Lung microvascular endothelial cell (primary cell): ENCODE data around the gene FBXW7. TPM values are rescaled to one million over a fixed set of nuclear protein-coding genes. Genes with fewer than 3 reads are reported as not detected.

Source experiments
- DNase-seq, 2 donors: peaks; one replicate each; pipeline versions ENCODE4 v3.0.0 to v3.0.0-alpha.2; 2010; ENCODE audit warnings: low read depth in 2 of 2
- total RNA-seq: library from RNA; depleted of rRNA; stranded (reverse); fragments of >200 nt; gene quantifications from 2 replicates; pipeline ENCODE4 v1.2.1, GENCODE V29; 2014

Gene FBXW7
- total RNA-seq, 1 donor from 2014 or later: 51.2 TPM

GRCh38 chr4:152471251-152471792, 64.6 kb downstream of the FBXW7 start:
- no peak for DNase-seq

- no peak for DNase-seq
Observed at GRCh38 chr4:152468408-152468807, 67.5 kb downstream of the FBXW7 start.

- DNase-seq: no peak
Observed at GRCh38 chr4:152467101-152467500, 68.8 kb downstream of the FBXW7 start.

DNA sequence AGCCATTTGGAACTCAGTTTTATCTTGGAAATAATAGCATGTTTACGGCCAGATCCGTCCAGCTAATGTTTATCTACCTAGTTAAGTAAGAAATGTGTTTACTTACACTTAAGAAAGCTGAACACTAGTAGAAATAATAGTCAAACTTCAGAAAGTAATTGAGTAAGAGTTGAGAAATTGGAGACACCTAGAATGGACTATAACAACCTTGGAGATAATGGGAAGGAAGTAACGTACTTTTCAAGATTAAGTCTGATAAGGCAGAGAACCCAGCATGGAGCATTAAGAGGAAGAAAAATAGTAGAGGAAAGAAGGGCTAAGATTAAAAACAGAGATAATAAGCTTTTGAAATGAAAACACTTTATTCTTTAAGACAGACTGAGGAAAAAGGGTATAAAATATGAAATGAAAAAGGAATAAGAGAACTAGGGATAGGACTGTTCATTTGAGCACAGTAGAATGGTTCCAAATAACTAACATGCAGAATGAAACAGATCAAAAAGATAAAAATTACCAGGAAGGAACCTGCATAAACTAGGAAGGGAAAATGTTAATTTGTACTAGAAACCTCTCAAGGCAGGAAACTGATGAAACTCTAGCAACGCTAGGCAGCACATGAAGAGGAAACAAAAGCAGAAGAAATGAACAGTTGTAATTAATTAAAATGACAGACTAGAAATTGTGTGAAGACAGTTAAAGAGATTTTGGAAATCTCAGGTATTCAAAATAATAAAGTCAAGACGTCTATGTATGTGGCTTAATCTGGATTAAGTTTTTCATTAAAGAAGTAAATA, 71.7 kb downstream of the FBXW7 start:
- peak; percentile 13 to 37 for DNase-seq

GRCh38 chr4:152463562-152463961, 72.3 kb downstream of the FBXW7 start:
- no peak for DNase-seq

GRCh38 chr4:152462695-152463094, 73.2 kb downstream of the FBXW7 start:
- peak in 1 of 2 donors; percentile 24 for DNase-seq

- DNase-seq: no peak
Observed at GRCh38 chr4:152462047-152462446, 73.8 kb downstream of the FBXW7 start.

- peak in 1 of 2 donors; percentile 56 for DNase-seq
Observed at GRCh38 chr4:152460488-152460887, 75.4 kb downstream of the FBXW7 start.

DNA sequence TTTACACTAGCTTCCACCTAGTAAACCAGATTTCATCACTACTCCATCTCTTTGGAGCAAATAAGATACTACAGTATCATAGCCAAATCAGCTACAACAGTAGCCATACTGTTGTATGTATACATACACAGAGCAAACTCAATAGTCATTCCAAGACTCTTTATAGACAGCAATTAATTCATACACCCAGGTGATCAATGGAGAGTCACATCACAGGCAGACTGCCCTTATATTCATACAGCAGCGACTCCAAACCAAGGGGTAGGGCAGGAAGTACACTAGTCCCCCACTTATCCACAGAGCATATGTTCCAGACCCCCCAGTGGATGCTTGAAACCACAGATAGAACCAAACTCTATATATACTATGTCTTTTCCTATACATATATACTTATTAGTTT, 76.6 kb downstream of the FBXW7 start:
- no peak for DNase-seq

- DNase-seq: peak; percentile 3 to 8
Observed at GRCh38 chr4:152458801-152459302, 77.0 kb downstream of the FBXW7 start.

GRCh38 chr4:152456609-152457008, 79.3 kb downstream of the FBXW7 start:
- no peak for DNase-seq

- no peak for DNase-seq
Observed at GRCh38 chr4:152455311-152455710, 80.6 kb downstream of the FBXW7 start.

DNA sequence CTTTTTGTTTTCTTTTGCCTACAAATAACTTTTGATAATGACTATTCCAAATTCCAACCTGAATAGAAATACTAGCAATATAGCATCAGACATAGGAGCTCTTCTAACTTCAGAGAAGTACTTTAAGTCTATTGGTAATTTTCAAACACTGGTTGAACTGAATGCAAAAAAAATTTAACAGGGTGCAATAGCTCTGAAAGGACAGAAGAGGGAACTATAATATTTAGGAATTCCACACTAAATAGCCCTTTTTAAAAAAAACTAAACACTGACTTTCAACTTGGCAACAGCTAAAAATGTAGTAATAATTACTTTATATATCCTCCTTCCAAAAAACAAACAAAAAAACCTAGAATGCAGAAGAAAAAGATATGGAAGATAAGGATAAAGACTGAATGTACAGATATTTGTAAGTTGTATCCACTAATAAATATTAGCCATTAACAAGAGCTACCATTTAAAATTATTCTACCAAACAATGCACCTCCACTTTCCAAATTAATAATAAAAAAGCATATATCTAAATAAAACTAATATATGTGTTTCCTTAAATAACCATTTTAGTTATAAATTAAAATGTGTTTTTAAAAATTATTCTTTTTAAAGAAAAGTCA, 81.4 kb downstream of the FBXW7 start:
- DNase-seq: peak; percentile 43 to 48

DNA sequence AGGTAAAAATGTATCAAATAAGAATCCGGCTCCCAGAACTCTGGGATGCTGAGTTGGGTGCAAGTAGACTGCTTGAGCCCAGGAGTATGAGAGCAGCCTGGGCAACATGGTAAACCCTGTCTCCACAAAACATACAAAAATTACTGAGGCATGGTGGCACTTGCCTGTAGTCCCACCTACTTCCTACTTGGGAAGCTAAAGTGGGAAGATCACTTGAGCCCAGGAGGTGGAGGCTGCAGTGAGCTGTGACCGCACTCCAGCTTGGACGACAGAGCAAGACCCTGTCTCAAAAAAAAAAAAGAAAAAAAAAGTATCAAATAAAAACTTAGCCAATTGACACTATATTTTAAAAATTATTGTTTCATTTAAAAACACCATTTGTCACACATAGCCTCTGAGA, 84.4 kb downstream of the FBXW7 start:
- no peak for DNase-seq

- no peak for DNase-seq
Observed at GRCh38 chr4:152448854-152449253, 87.0 kb downstream of the FBXW7 start.

DNA sequence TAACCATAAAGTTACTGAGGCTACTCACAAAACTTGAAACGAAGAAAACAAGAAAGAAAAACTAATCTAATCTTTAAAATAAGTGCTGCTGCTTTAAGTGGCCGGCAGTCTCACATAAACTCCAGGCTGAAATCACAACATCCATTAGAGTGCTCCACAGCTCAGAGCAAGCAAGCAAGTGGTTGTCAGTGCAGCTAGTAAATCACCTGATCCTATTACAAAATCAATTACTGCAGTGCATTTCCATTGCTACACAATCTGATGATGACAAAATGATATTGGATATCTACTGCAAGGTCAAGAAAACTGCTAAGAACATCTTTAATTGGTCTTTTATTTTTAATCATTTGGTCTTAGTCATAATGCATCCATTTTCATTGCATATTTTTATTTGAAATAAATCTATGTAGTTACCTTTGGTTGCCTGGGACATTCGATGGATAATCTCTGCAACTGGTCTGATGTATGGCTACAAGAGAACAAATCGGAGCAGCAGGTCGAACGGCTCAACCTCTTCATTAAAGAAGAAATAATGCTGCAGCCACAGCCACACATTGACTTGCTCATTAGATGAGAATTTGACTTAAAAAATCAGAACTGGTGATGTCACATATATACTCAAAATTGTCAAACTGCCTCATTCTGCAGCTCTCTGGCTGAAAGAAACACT, 87.7 kb downstream of the FBXW7 start:
- DNase-seq: no peak

DNA sequence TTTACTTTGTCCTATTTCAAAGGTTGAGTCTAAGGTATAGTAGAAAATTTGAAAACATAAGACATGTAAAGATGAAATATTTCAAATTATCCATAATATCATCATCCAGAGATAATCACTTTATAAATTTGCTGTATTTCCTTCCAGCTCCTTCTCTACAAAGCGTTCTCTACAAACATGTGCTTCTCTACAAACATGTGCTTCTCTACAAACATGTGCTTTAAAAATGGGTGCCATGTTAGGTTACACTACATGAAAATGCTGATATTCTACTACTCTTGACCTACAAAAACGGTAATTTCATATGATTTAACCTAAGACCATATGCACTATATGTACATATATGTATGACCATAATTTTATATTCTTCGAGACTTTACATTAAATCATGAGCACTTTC, 92.0 kb downstream of the FBXW7 start:
- DNase-seq: no peak

DNA sequence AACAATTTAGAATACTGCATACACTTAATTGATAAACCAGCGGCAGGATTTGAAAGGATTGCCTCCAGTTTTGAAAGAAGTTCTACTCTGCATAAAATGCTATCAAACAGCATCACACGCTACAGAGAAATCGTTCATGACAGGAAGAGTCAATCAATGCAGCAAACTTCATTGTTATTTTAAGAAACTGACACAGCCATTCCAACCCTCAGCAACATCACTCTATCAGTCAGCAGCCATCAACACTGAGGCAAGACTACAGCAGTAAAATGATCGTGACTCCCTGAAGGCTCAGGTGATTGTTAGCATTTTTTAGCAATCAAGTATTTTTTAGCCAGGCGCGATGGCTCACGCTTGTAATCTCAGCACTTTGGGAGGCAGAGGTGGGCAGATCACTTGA, 98.3 kb downstream of the FBXW7 start:
- DNase-seq: no peak

DNA sequence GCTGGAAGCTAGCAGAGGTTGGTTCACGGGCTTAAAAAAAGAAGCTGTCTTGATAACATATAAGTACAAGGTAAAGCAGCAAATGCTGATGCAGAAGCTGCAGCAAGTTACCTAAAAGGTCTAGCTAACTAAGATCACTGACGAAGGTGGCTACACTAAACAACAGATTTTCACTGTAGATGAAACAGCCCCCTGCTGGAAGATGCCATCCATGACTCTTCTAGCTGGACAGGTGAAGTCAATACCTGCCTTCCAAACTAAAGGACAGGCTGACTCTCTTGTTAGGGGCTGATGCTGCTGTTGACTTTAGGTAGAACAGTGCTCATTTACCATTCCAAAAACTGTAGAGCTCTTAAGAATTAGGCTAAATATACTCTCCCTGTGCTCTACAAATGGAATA, 99.5 kb downstream of the FBXW7 start:
- no peak for DNase-seq

GRCh38 chr4:152434011-152434410, 101.9 kb downstream of the FBXW7 start:
- no peak for DNase-seq

GRCh38 chr4:152431784-152432183, 104.1 kb downstream of the FBXW7 start:
- no peak for DNase-seq

DNA sequence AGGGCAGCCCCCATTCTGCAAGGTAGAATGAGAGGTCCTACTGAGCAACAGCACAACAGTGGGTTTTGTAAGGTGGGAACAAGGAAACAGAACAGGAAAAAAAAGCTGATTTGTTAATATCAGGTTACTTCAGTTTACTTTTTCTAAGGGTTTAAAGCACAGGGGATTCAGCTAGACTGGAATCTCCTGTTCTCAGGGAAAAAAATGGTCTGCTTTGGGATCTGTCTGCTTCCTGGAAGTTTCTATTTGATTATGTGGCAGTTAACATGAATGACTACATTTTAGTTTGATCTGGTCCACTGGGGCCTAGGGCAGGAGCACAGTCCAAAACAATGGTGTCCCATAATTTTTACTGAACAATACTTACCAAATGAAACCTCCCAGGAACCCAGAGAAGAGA, 104.6 kb downstream of the FBXW7 start:
- DNase-seq: no peak
